22Rv1 (cell line): ENCODE data around the gene SLC43A1.

ENCODE experiments used
- ZFX ChIP-seq: fragments of 450-650 bp; IDR thresholded peaks from 2 replicates; pipeline ENCODE4 v1.6.1; 2017; ENCODE audit warnings: antibody characterized with exemption, borderline replicate concordance
- TF ChIP-seq, protein P1 (sequence below): fragments of 450-650 bp; IDR thresholded peaks from 2 replicates; pipeline ENCODE4 v1.5.1; 2017; ENCODE audit warnings: mild to moderate bottlenecking

DNA sequence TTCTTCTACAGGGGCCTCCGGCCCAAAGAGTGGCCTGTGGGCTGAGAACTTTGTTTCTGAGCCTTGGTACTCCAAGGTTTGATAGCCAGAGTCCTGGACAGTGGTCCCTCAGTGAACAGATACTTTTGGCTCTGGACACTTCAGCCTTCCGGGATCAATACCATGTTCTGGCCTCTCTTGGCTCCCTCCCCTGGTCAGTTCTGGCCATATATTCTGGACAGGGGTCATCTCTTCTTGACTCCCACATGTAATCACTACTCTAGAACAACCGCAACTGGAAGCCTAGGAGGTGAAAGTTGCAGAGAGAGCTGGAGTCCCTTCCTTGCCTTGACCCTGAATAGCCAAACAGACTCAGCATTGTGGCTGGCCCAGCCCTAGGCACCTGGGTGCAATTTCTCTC is 52.9 kb downstream of the SLC43A1 start:
- TF ChIP-seq, protein P1, sequence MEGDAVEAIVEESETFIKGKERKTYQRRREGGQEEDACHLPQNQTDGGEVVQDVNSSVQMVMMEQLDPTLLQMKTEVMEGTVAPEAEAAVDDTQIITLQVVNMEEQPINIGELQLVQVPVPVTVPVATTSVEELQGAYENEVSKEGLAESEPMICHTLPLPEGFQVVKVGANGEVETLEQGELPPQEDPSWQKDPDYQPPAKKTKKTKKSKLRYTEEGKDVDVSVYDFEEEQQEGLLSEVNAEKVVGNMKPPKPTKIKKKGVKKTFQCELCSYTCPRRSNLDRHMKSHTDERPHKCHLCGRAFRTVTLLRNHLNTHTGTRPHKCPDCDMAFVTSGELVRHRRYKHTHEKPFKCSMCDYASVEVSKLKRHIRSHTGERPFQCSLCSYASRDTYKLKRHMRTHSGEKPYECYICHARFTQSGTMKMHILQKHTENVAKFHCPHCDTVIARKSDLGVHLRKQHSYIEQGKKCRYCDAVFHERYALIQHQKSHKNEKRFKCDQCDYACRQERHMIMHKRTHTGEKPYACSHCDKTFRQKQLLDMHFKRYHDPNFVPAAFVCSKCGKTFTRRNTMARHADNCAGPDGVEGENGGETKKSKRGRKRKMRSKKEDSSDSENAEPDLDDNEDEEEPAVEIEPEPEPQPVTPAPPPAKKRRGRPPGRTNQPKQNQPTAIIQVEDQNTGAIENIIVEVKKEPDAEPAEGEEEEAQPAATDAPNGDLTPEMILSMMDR: no peak
- no peak for TF ChIP-seq ZFX
